Aorta (tissue), 5 donors: ENCODE results near the gene KRTAP6-3. TPM values are rescaled to one million over a fixed set of nuclear protein-coding genes. Genes with fewer than 3 reads are reported as not detected.

Source experiments
- ATAC-seq: fragments of 200-7000 bp; cut with Tn5 transposase; one replicate; pipeline ENCODE4 v1.9.1; 2022; ENCODE audit warnings: moderate library complexity; ENCODE audit not compliant: low FRiP score
- DNase-seq, 2 donors: peaks; one replicate each; pipeline ENCODE4 v3.0.0-alpha.2; 2020
- H3K27ac ChIP-seq, 2 donors: one replicate each; pipeline ENCODE4 v1.5.1; 2013; ENCODE audit warnings: low read length in 2 of 2, mild to moderate bottlenecking in 2 of 2, moderate library complexity in 2 of 2, control low read depth in 1 of 2, inconsistent platforms in 1 of 2, low read depth in 1 of 2
- H3K27me3 ChIP-seq, 2 donors: one replicate each; pipeline ENCODE4 v1.6.1; 2013; ENCODE audit warnings: control low read depth in 1 of 2, low read length in 1 of 2, mild to moderate bottlenecking in 1 of 2, moderate library complexity in 1 of 2; ENCODE audit not compliant: insufficient read depth in 2 of 2, control insufficient read depth in 1 of 2
- H3K36me3 ChIP-seq, 2 donors: one replicate each; pipeline ENCODE4 v1.6.1; 2013; ENCODE audit warnings: control low read depth in 1 of 2, low read length in 1 of 2, mild to moderate bottlenecking in 1 of 2; ENCODE audit not compliant: insufficient read depth in 2 of 2, control insufficient read depth in 1 of 2
- H3K4me1 ChIP-seq, 2 donors: one replicate each; pipeline ENCODE4 v1.6.1; 2013; ENCODE audit warnings: low read length in 2 of 2, control low read depth in 1 of 2, mild to moderate bottlenecking in 1 of 2, moderate library complexity in 1 of 2; ENCODE audit not compliant: insufficient read depth in 2 of 2, control insufficient read depth in 1 of 2
- H3K4me3 ChIP-seq, 2 donors: one replicate each; pipeline ENCODE4 v1.5.1; 2013; ENCODE audit warnings: low read length in 2 of 2, control low read depth in 1 of 2, mild to moderate bottlenecking in 1 of 2
- H3K9me3 ChIP-seq: one replicate; pipeline ENCODE4 v1.6.1; 2013; ENCODE audit warnings: mild to moderate bottlenecking, low read length; ENCODE audit not compliant: control insufficient read depth
- WGBS, 2 donors: extraction: QIAGEN DNeasy Blood & Tissue Kit; methylation state at CpG; one replicate each; pipeline ENCODE4 v1.1.7; 2013; 5-methylcytosine and 5-hydroxymethylcytosine counted together
- intact Hi-C, 2 donors: fragments of 100-400 bp; cut with DNase I; formaldehyde crosslinking; loops; one replicate each; pipeline versions ENCODE4 v1.14.2 to v1.15.0; 2022
- polyA plus RNA-seq, 2 donors: library from polyadenylated mRNA; stranded (reverse); fragments of 200-250 nt; gene quantifications; one replicate each; pipeline ENCODE4 v1.2.3, GENCODE V29; 2013
- total RNA-seq, 2 donors: library from RNA; stranded (reverse); fragmentation: NEBNext Ultra II Directional; extraction: Animal tissue kit (Norgen Biotek cat#: 25700); gene quantifications; one replicate each; pipeline ENCODE4 v1.2.1, GENCODE V29; 2021
- donor health status: healthy with polysubstance abuse.
- donor health status: Bipolar disorder and iron deficiency.
- donor health status: DM: no; HTN: no; CAD: no.
- donor health status: DM: no; HTN: no; CAD: no.
- donor health status: DM: yes; HTN: yes; CAD: no.

Gene KRTAP6-3
- total and polyA plus RNA-seq, 4 donors, result not detected

GRCh38 chr21:30638686-30639085, 46.4 kb downstream of the KRTAP6-3 start:
- no peak overlapping the region for H3K27ac ChIP-seq
- no peak for DNase-seq
- H3K4me1 ChIP-seq, result no peaks in the 10 kb centered on the region
- H3K27me3 ChIP-seq, result no peaks in the 10 kb centered on the region
- 79 to 82% methylated on average over 3 of the region's 3 CpGs for WGBS, 2 donors
- no peak for ATAC-seq
- no peaks in the 10 kb centered on the region for H3K9me3 ChIP-seq
- H3K36me3 ChIP-seq, result no peaks in the 10 kb centered on the region
- intact Hi-C loops, result no loop called here
- no peak overlapping the region for H3K4me3 ChIP-seq

- H3K36me3 ChIP-seq, result no peaks in the 10 kb centered on the region
- DNase-seq (no peak), ATAC-seq (no peak)
- H3K9me3 ChIP-seq, result no peaks in the 10 kb centered on the region
- WGBS, 2 donors, result 70 to 73% methylated on average over 2 of the region's 2 CpGs
- H3K4me1 ChIP-seq, result no peaks in the 10 kb centered on the region
- no peak within 1 kb of the TSS for H3K27ac ChIP-seq
- no peaks in the 10 kb centered on the region for H3K27me3 ChIP-seq
- H3K4me3 ChIP-seq, result no peak within 1 kb of the TSS
- intact Hi-C loops, result no loop called here
Measured at GRCh38 chr21:30642564-30642963, 50.3 kb downstream of the KRTAP6-3 start, which contains the start of gene KRTAP20-3. TSS of gene KRTAP20-3 (plus strand) at chr21:30642864.

Other genes with a start within 250 kb of the KRTAP6-3 start
- gene KRTAP23-1, start 243.8 kb upstream of the KRTAP6-3 start, total RNA-seq, result not detected
- gene KRTAP23-1, start 243.8 kb upstream of the KRTAP6-3 start, polyA plus RNA-seq, result not detected
- not detected for gene KRTAP13-2, start 220.2 kb upstream of the KRTAP6-3 start, total RNA-seq
- gene KRTAP13-2, start 220.2 kb upstream of the KRTAP6-3 start, polyA plus RNA-seq, result not detected
- gene KRTAP13-1, start 196.4 kb upstream of the KRTAP6-3 start, total RNA-seq, result not detected
- gene KRTAP13-1, start 196.4 kb upstream of the KRTAP6-3 start, polyA plus RNA-seq, result not detected
- not detected for gene KRTAP13-3, start 166.5 kb upstream of the KRTAP6-3 start, total RNA-seq
- not detected for gene KRTAP13-3, start 166.5 kb upstream of the KRTAP6-3 start, polyA plus RNA-seq
- not detected for gene KRTAP13-4, start 162.2 kb upstream of the KRTAP6-3 start, total RNA-seq
- gene KRTAP13-4, start 162.2 kb upstream of the KRTAP6-3 start, polyA plus RNA-seq, result not detected
- not detected for gene KRTAP15-1, start 152.2 kb upstream of the KRTAP6-3 start, total RNA-seq
- not detected for gene KRTAP15-1, start 152.2 kb upstream of the KRTAP6-3 start, polyA plus RNA-seq
- not detected for gene KRTAP19-1, start 112.1 kb upstream of the KRTAP6-3 start, total RNA-seq
- not detected for gene KRTAP19-1, start 112.1 kb upstream of the KRTAP6-3 start, polyA plus RNA-seq
- not detected for gene KRTAP19-2, start 105.0 kb upstream of the KRTAP6-3 start, total RNA-seq
- gene KRTAP19-2, start 105.0 kb upstream of the KRTAP6-3 start, polyA plus RNA-seq, result not detected
- gene KRTAP19-3, start 100.4 kb upstream of the KRTAP6-3 start, total RNA-seq, result not detected
- not detected for gene KRTAP19-3, start 100.4 kb upstream of the KRTAP6-3 start, polyA plus RNA-seq
- gene KRTAP19-4, start 95.3 kb upstream of the KRTAP6-3 start, total RNA-seq, result not detected
- not detected for gene KRTAP19-4, start 95.3 kb upstream of the KRTAP6-3 start, polyA plus RNA-seq
- not detected for gene KRTAP19-5, start 90.3 kb upstream of the KRTAP6-3 start, total RNA-seq
- not detected for gene KRTAP19-5, start 90.3 kb upstream of the KRTAP6-3 start, polyA plus RNA-seq
- gene KRTAP19-6, start 50.6 kb upstream of the KRTAP6-3 start, total RNA-seq, result not detected
- gene KRTAP19-6, start 50.6 kb upstream of the KRTAP6-3 start, polyA plus RNA-seq, result not detected
- not detected for gene KRTAP19-7, start 31.1 kb upstream of the KRTAP6-3 start, total RNA-seq
- gene KRTAP19-7, start 31.1 kb upstream of the KRTAP6-3 start, polyA plus RNA-seq, result not detected
- gene KRTAP22-2, start 2.0 kb upstream of the KRTAP6-3 start, total RNA-seq, result not detected
- not detected for gene KRTAP22-2, start 2.0 kb upstream of the KRTAP6-3 start, polyA plus RNA-seq
- gene KRTAP6-2, start 6.5 kb downstream of the KRTAP6-3 start, total RNA-seq, result not detected
- not detected for gene KRTAP6-2, start 6.5 kb downstream of the KRTAP6-3 start, polyA plus RNA-seq
- not detected for gene KRTAP22-1, start 8.6 kb downstream of the KRTAP6-3 start, total RNA-seq
- gene KRTAP22-1, start 8.6 kb downstream of the KRTAP6-3 start, polyA plus RNA-seq, result not detected
- gene KRTAP6-1, start 21.5 kb downstream of the KRTAP6-3 start, total RNA-seq, result not detected
- not detected for gene KRTAP6-1, start 21.5 kb downstream of the KRTAP6-3 start, polyA plus RNA-seq
- not detected for gene KRTAP20-1, start 24.0 kb downstream of the KRTAP6-3 start, total RNA-seq
- not detected for gene KRTAP20-1, start 24.0 kb downstream of the KRTAP6-3 start, polyA plus RNA-seq
- not detected for gene KRTAP20-4, start 28.2 kb downstream of the KRTAP6-3 start, total RNA-seq
- not detected for gene KRTAP20-4, start 28.2 kb downstream of the KRTAP6-3 start, polyA plus RNA-seq
- not detected for gene KRTAP20-2, start 42.8 kb downstream of the KRTAP6-3 start, total RNA-seq
- gene KRTAP20-2, start 42.8 kb downstream of the KRTAP6-3 start, polyA plus RNA-seq, result not detected
- not detected for gene KRTAP20-3, start 50.4 kb downstream of the KRTAP6-3 start, total RNA-seq
- not detected for gene KRTAP20-3, start 50.4 kb downstream of the KRTAP6-3 start, polyA plus RNA-seq
- not detected for gene KRTAP21-3, start 126.3 kb downstream of the KRTAP6-3 start, total RNA-seq
- not detected for gene KRTAP21-3, start 126.3 kb downstream of the KRTAP6-3 start, polyA plus RNA-seq
- not detected for gene KRTAP21-2, start 154.8 kb downstream of the KRTAP6-3 start, total RNA-seq
- not detected for gene KRTAP21-2, start 154.8 kb downstream of the KRTAP6-3 start, polyA plus RNA-seq
- gene KRTAP21-1, start 163.0 kb downstream of the KRTAP6-3 start, total RNA-seq, result not detected
- not detected for gene KRTAP21-1, start 163.0 kb downstream of the KRTAP6-3 start, polyA plus RNA-seq
- gene KRTAP8-1, start 220.8 kb downstream of the KRTAP6-3 start, total RNA-seq, result not detected
- gene KRTAP8-1, start 220.8 kb downstream of the KRTAP6-3 start, polyA plus RNA-seq, result not detected
- not detected for gene KRTAP7-1, start 237.3 kb downstream of the KRTAP6-3 start, total RNA-seq
- gene KRTAP7-1, start 237.3 kb downstream of the KRTAP6-3 start, polyA plus RNA-seq, result not detected